Activated CD8-positive, alpha-beta T cell treated with anti-CD3 and anti-CD28 coated beads for 36 hours (primary cell): ENCODE measurements around the gene CFAP299. TPM values are rescaled to one million over a fixed set of nuclear protein-coding genes. Genes with fewer than 3 reads are reported as not detected.

Experiments used
- ATAC-seq: fragments of 200-7000 bp; cut with Tn5 transposase; one replicate; pipeline ENCODE4 v1.10.0; 2021; ENCODE audit warnings: mild to moderate bottlenecking, moderate library complexity
- CTCF ChIA-PET: fragments of 350-600 bp; sonication (Branson Sonifier 250); formaldehyde crosslinking; loops from one replicate; lab custom pipeline; 2021; ENCODE audit warnings: antibody characterized with exemption; lab: Charles Lee
- POLR2A ChIA-PET: fragments of 350-600 bp; sonication (Branson Sonifier 250); formaldehyde crosslinking; loops from one replicate; lab custom pipeline; 2021; ENCODE audit warnings: antibody characterized with exemption; lab: Charles Lee
- DNase-seq: peaks from one replicate; pipeline ENCODE4 v3.0.0-alpha.2; 2020
- H3K27ac Mint-ChIP-seq: one replicate; pipeline ENCODE4 v1.8.0; 2021; ENCODE audit warnings: mild to moderate bottlenecking, mixed read lengths
- H3K27me3 Mint-ChIP-seq: one replicate; pipeline ENCODE4 v1.8.0; 2021; ENCODE audit warnings: mixed read lengths
- H3K36me3 Mint-ChIP-seq: one replicate; pipeline ENCODE4 v1.8.0; 2021; ENCODE audit warnings: low read depth, mixed read lengths
- H3K4me1 Mint-ChIP-seq: one replicate; pipeline ENCODE4 v1.8.0; 2021; ENCODE audit warnings: low read depth, mixed read lengths
- H3K4me3 Mint-ChIP-seq: one replicate; pipeline ENCODE4 v1.8.0; 2021; ENCODE audit warnings: mild to moderate bottlenecking, moderate library complexity, mixed read lengths
- H3K9me3 Mint-ChIP-seq: one replicate; pipeline ENCODE4 v1.8.0; 2021; ENCODE audit warnings: mixed read lengths
- CTCF ChIP-seq: fragments of 200-600 bp; IDR thresholded peaks from one replicate; pipeline ENCODE4 v1.8.0; 2022; ENCODE audit warnings: antibody characterized with exemption, mild to moderate bottlenecking
- intact Hi-C: fragments of 100-400 bp; cut with micrococcal nuclease; formaldehyde crosslinking; loops from one replicate; pipeline ENCODE4 v1.10.0; 2022
- total RNA-seq, 2 experiments: library from RNA; stranded (reverse); gene quantifications; one replicate each; pipeline ENCODE4 v1.2.3, GENCODE V29; 2021

Gene CFAP299
- total RNA-seq, 2 experiments from 2014 or later = not detected

GRCh38 chr4:80806472-80806871 is 470.9 kb downstream of the CFAP299 start:
- POLR2A ChIA-PET = no interaction called here
- no peak overlapping the region for H3K27ac Mint-ChIP-seq
- no peaks in the 10 kb centered on the region for H3K36me3 Mint-ChIP-seq
- no peaks in the 10 kb centered on the region for H3K27me3 Mint-ChIP-seq
- no peak overlapping the region for H3K4me3 Mint-ChIP-seq
- no peak for TF ChIP-seq CTCF
- H3K4me1 Mint-ChIP-seq = no peaks in the 10 kb centered on the region
- DNase-seq (no peak), ATAC-seq (no peak)
- intact Hi-C loops = no loop called here
- CTCF ChIA-PET = no interaction called here
- H3K9me3 Mint-ChIP-seq = no peaks in the 10 kb centered on the region

GRCh38 chr4:80809039-80809729 is 473.7 kb downstream of the CFAP299 start:
- Mint-ChIP-seq H3K27me3 (no peaks in the 10 kb centered on the region), H3K36me3 (no peaks in the 10 kb centered on the region), H3K4me3 (no peak overlapping the region), H3K4me1 (no peaks in the 10 kb centered on the region), H3K27ac (no peak overlapping the region), H3K9me3 (no peaks in the 10 kb centered on the region)
- DNase-seq (no peak), ATAC-seq (no peak)
- no peak for TF ChIP-seq CTCF
- POLR2A ChIA-PET = no interaction called here
- intact Hi-C loops = no loop called here
- CTCF ChIA-PET = no interaction called here

- TF ChIP-seq CTCF = no peak
- no peak overlapping the region for H3K4me3 Mint-ChIP-seq
- no peaks in the 10 kb centered on the region for H3K4me1 Mint-ChIP-seq
- H3K9me3 Mint-ChIP-seq = no peaks in the 10 kb centered on the region
- no peak for DNase-seq
- no peaks in the 10 kb centered on the region for H3K36me3 Mint-ChIP-seq
- POLR2A ChIA-PET = no interaction called here
- CTCF ChIA-PET = no interaction called here
- no peaks in the 10 kb centered on the region for H3K27me3 Mint-ChIP-seq
- no peak overlapping the region for H3K27ac Mint-ChIP-seq
- intact Hi-C loops = no loop called here
- no peak for ATAC-seq
These were observed 475.9 kb downstream of the CFAP299 start for GRCh38 chr4:80811406-80811805.

GRCh38 chr4:80812145-80812544 is 476.6 kb downstream of the CFAP299 start:
- intact Hi-C loops = no loop called here
- no peak for ATAC-seq
- DNase-seq = no peak
- H3K4me3 Mint-ChIP-seq = no peak overlapping the region
- H3K27ac Mint-ChIP-seq = no peak overlapping the region
- no peaks in the 10 kb centered on the region for H3K9me3 Mint-ChIP-seq
- no peaks in the 10 kb centered on the region for H3K27me3 Mint-ChIP-seq
- no peaks in the 10 kb centered on the region for H3K36me3 Mint-ChIP-seq
- ChIA-PET CTCF (no interaction called here), POLR2A (no interaction called here)
- H3K4me1 Mint-ChIP-seq = no peaks in the 10 kb centered on the region
- TF ChIP-seq CTCF = no peak

GRCh38 chr4:80814266-80814665 is 478.7 kb downstream of the CFAP299 start:
- DNase-seq (no peak), ATAC-seq (no peak)
- H3K4me1 Mint-ChIP-seq = no peaks in the 10 kb centered on the region
- intact Hi-C loops = no loop called here
- no peak for TF ChIP-seq CTCF
- ChIA-PET POLR2A (no interaction called here), CTCF (interaction anchor here (0.6 kb wide), 1 partner anchor 816 kb away, joined by 3 read pairs; no protein-coding TSS in a partner anchor)
- no peak overlapping the region for H3K27ac Mint-ChIP-seq
- no peaks in the 10 kb centered on the region for H3K36me3 Mint-ChIP-seq
- H3K9me3 Mint-ChIP-seq = no peaks in the 10 kb centered on the region
- no peaks in the 10 kb centered on the region for H3K27me3 Mint-ChIP-seq
- H3K4me3 Mint-ChIP-seq = no peak overlapping the region
